Measurements from ENCODE around the gene ZNF619. TPM values are rescaled to one million over a fixed set of nuclear protein-coding genes. Genes with fewer than 3 reads are reported as not detected.
A peak's percentile ranks its signal among the peaks of the same experiment; 100 is the strongest.

The ZNF619 gene
- total and polyA plus RNA-seq, 9 of the 15 experiments (the other 6 are each of a cell fraction or from before 2014, with no cell fraction given), result 1.3 to 9.1 (median 6.3) TPM

DNA sequence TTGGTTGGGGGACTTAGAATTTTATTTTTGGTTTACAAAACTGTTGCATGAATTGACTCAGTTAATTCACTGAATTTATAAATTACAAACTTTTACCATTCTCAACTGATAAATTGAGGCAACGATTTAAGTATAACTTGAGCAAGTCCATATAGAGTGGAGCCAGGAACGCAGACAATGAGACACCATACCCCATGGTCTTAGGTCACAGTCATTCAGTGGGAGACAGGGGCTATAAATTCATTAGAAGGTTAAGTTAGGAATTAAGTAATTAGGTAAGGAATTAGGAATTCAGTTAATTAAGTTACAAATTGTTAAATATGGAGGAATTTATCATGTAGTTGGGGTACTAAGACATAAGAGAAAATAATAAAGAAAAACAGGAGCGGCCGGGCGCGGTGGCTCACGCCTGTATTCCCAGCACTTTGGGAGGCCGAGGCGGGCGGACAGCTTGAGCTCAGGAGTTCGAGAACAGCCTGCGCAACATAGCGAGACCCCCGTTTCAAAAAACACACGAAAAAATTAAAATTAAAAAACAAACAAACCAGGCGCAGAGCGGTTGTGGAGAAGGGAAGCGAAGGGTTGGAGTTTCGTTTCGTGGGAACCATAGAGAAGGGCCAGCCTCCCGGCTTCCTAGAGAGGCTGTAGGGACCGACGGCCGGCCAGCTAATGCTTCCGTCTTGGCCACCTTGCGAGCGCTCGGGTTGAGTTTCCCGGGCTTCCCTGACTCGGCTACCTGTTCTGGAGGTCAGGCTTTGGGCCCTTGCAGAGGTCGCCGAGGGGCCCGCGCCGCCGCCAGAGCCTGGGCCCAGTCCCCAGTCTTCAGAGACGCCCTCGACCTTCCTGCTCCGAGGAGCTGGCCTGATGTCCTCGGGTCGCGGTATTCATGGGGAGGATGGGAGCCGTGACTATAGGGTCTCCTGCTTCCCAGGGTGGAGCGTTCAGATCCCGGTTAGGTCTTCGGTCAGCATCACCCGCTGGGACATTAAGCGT, at the start of gene ZNF619 (continued):
- TF ChIP-seq TOE1 (IDR thresholded peaks at IDR 0.05; ENCODE audit: borderline replicate concordance) (peak; percentile 42; the same call in 1 of the 2 replicates), TOE1 (CRISPR knock-in tag; IDR thresholded peaks at IDR 0.05; ENCODE audit: borderline replicate concordance, low read depth) (no peak), ETS1 (conservative IDR thresholded peaks at IDR 0.05; ENCODE audit: control insufficient read depth, low read depth, low read length) (no peak; the same call in 1 of the 2 replicates), KDM4B (IDR thresholded peaks at IDR 0.05; ENCODE audit: borderline replicate concordance in 2 of 2, low read depth in 1 of 2) (0 out of 4 replicates have a peak, but pooled peaks of 1 of the 2 experiments have one; percentile 56), PCBP2 (IDR thresholded peaks at IDR 0.05; ENCODE audit: low read depth, low read length, poor library complexity, severe bottlenecking) (no peak), RFX7 (CRISPR knock-in tag; IDR thresholded peaks at IDR 0.05) (no peak), PHF8 (IDR thresholded peaks at IDR 0.05; ENCODE audit: borderline replicate concordance, low read length) (peak; percentile 93), HNRNPL (IDR thresholded peaks at IDR 0.05; ENCODE audit: low read depth, low read length) (no peak), POLR3A (IDR thresholded peaks at IDR 0.05; ENCODE audit: borderline replicate concordance, extremely low read depth, insufficient read depth, insufficient read length) (no peak), ZNF707 (CRISPR knock-in tag; conservative IDR thresholded peaks at IDR 0.05) (no peak), L3MBTL2 (IDR thresholded peaks at IDR 0.05) (peak; percentile 66; the same call in 1 of the 2 replicates), HDAC8 (tag; IDR thresholded peaks at IDR 0.05) (no peak), SP2 (IDR thresholded peaks at IDR 0.05; ENCODE audit: extremely low read depth, low read depth, low read length, poor library complexity, severe bottlenecking) (peak; percentile 93), CEBPZ (IDR thresholded peaks at IDR 0.05; ENCODE audit: borderline replicate concordance, low read depth, low read length) (no peak), HDAC1 (IDR thresholded peaks at IDR 0.05) (peak in 1 of 2 experiments; percentile 49; a peak in 2 of 4 replicates), ASH1L (IDR thresholded peaks at IDR 0.05; ENCODE audit: borderline replicate concordance, low read depth, partially characterized antibody) (no peak), ZNF239 (CRISPR knock-in tag; IDR thresholded peaks at IDR 0.05) (no peak)
- TF ChIP-seq, protein P1, sequence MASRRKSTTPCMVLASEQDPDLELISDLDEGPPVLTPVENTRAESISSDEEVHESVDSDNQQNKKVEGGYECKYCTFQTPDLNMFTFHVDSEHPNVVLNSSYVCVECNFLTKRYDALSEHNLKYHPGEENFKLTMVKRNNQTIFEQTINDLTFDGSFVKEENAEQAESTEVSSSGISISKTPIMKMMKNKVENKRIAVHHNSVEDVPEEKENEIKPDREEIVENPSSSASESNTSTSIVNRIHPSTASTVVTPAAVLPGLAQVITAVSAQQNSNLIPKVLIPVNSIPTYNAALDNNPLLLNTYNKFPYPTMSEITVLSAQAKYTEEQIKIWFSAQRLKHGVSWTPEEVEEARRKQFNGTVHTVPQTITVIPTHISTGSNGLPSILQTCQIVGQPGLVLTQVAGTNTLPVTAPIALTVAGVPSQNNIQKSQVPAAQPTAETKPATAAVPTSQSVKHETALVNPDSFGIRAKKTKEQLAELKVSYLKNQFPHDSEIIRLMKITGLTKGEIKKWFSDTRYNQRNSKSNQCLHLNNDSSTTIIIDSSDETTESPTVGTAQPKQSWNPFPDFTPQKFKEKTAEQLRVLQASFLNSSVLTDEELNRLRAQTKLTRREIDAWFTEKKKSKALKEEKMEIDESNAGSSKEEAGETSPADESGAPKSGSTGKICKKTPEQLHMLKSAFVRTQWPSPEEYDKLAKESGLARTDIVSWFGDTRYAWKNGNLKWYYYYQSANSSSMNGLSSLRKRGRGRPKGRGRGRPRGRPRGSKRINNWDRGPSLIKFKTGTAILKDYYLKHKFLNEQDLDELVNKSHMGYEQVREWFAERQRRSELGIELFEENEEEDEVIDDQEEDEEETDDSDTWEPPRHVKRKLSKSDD (conservative IDR thresholded peaks at IDR 0.05; ENCODE audit: low read length), result no peak

Data from K562 (cell line).